GM23248 (cell line): ENCODE measurements around the gene MFSD6. TPM values are rescaled to one million over a fixed set of nuclear protein-coding genes. Genes with fewer than 3 reads are reported as not detected.

Experiments used
- DNase-seq: peaks from one replicate; pipeline ENCODE4 v3.0.0-alpha.2; 2015
- H2AFZ ChIP-seq: fragments of 200-600 bp; sonication (generic); 2 replicates; pipeline ENCODE4 v1.6.1; 2016; ENCODE audit warnings: antibody characterized with exemption
- H3F3A ChIP-seq: fragments of 200-600 bp; sonication (generic); 2 replicates; pipeline ENCODE4 v1.6.1; 2016; ENCODE audit warnings: mild to moderate bottlenecking, antibody characterized with exemption, mixed run types; ENCODE audit not compliant: insufficient read depth
- H3K27ac ChIP-seq: fragments of 200-600 bp; sonication (generic); 2 replicates; pipeline ENCODE4 v1.5.1; 2016; ENCODE audit warnings: mild to moderate bottlenecking
- H3K27me3 ChIP-seq: fragments of 200-600 bp; sonication (generic); replicated peaks from 2 replicates; pipeline ENCODE4 v1.6.1; 2016; ENCODE audit warnings: mild to moderate bottlenecking; ENCODE audit not compliant: insufficient read depth
- H3K36me3 ChIP-seq: fragments of 200-600 bp; sonication (generic); 2 replicates; pipeline ENCODE4 v1.6.1; 2016; ENCODE audit warnings: low read depth, mild to moderate bottlenecking
- H3K4me1 ChIP-seq: fragments of 200-600 bp; sonication (generic); 2 replicates; pipeline ENCODE4 v1.6.1; 2016; ENCODE audit warnings: mild to moderate bottlenecking; ENCODE audit not compliant: insufficient read depth
- H3K4me2 ChIP-seq: fragments of 200-600 bp; sonication (generic); one replicate; pipeline ENCODE4 v1.6.1; 2016; ENCODE audit warnings: mild to moderate bottlenecking; ENCODE audit not compliant: unreplicated experiment
- H3K4me3 ChIP-seq: fragments of 200-600 bp; sonication (generic); 2 replicates; pipeline ENCODE4 v1.5.1; 2016; ENCODE audit warnings: mild to moderate bottlenecking
- H3K79me2 ChIP-seq: fragments of 200-600 bp; sonication (generic); 2 replicates; pipeline ENCODE4 v1.6.1; 2016; ENCODE audit warnings: mild to moderate bottlenecking; ENCODE audit not compliant: insufficient read depth
- H3K9ac ChIP-seq: fragments of 200-600 bp; sonication (generic); 2 replicates; pipeline ENCODE4 v1.6.1; 2016; ENCODE audit warnings: mild to moderate bottlenecking
- H3K9me2 ChIP-seq: fragments of 200-600 bp; sonication (generic); 2 replicates; pipeline ENCODE4 v1.6.1; 2016; ENCODE audit warnings: mixed run types, mild to moderate bottlenecking, moderate library complexity; ENCODE audit not compliant: insufficient read depth
- H3K9me3 ChIP-seq: fragments of 200-600 bp; sonication (generic); one replicate; pipeline ENCODE4 v1.6.1; 2017; ENCODE audit warnings: low read depth
- H4K20me1 ChIP-seq: fragments of 200-600 bp; sonication (generic); 2 replicates; pipeline ENCODE4 v1.6.0; 2016; ENCODE audit not compliant: insufficient read depth
- EZH2 ChIP-seq: fragments of 200-600 bp; sonication (generic); IDR thresholded peaks from 2 replicates; pipeline ENCODE4 v1.6.1; 2018; ENCODE audit warnings: antibody characterized with exemption, mild to moderate bottlenecking; ENCODE audit not compliant: insufficient read depth, poor library complexity, severe bottlenecking
- EZH2phosphoT487 ChIP-seq: fragments of 200-600 bp; sonication (generic); IDR thresholded peaks from 2 replicates; pipeline ENCODE4 v1.6.1; 2018; ENCODE audit warnings: antibody characterized with exemption, moderate library complexity, mild to moderate bottlenecking, low read depth; ENCODE audit not compliant: insufficient read depth
- WGBS, 2 experiments: methylation state at CpG; one replicate each; pipeline ENCODE4 v1.1.6; 2015 to 2017; ENCODE audit warnings: low lambda C conversion rate in 2 of 2, low coverage in 1 of 2; ENCODE audit errors: missing lambda C conversion rate in 2 of 2; 5-methylcytosine and 5-hydroxymethylcytosine counted together
- in situ Hi-C: fragments of 300-500 bp; cut with MboI; formaldehyde crosslinking; loops from 2 replicates; pipeline ENCODE4 v1.15.0; 2020
- polyA plus RNA-seq: library from polyadenylated mRNA; unstranded; fragments of >200 nt; fragmentation: Nextera tagmentation; extraction: Ambion mirVana; gene quantifications from 2 replicates; pipeline ENCODE4 v1.2.1, GENCODE V29; 2016
- total RNA-seq: library from RNA; depleted of rRNA; stranded (reverse); fragments of >200 nt; shearing (Covaris generic); gene quantifications from 2 replicates; pipeline ENCODE4 v1.2.3, GENCODE V29; 2014

MFSD6 gene
- total and polyA plus RNA-seq, 2 experiments from 2014 or later, result 3.2 to 6.7 TPM

DNA sequence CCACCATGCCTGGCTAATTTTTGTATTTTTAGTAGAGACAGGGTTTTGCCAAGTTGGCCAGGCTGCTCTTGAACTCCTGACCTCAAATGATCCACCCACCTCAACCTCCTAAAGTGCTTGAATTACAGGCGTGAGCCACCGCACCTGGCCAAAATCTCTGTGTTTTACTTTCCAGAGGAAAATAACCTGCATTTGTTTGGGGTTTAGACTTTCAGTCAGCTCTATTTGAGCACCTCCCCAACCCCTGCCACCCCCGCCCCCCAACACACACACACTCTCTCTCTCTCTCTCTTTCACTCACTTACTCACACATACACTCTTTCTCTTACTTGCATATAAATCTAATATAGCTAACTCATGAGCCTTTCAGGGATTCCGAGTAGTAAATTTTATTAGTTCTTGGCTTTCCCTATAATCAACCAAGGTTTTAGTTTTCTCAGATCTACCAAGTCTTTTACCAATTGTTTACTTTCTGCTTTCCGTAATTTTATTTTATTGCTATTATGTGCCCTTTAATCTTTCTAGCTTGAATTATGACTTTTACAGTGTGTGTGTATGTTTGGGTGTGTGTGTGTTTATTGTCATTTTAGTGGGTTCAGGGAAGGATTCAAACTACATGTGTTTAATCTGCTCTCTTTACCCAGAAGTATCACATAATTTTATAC is 24.5 kb downstream of the MFSD6 start:
- Histone ChIP-seq H3K9ac (no peak overlapping the region), H3K4me1 (no peaks in the 10 kb centered on the region), H3K9me2 (no peaks in the 10 kb centered on the region), H3K27ac (no peak overlapping the region), H4K20me1 (no peaks in the 10 kb centered on the region), H3K4me3 (no peak overlapping the region), H3K4me2 (no peak overlapping the region), H3K79me2 (no peaks in the 10 kb centered on the region), H3K36me3 (no peaks in the 10 kb centered on the region), H3K9me3 (no peaks in the 10 kb centered on the region), H3F3A (no peaks in the 10 kb centered on the region), H2AFZ (no peak overlapping the region), H3K27me3 (no peaks in the 10 kb centered on the region)
- 61 to 70% methylated on average over 4 to 5 of the region's 5 CpGs for WGBS, 2 experiments
- TF ChIP-seq EZH2phosphoT487, result no peak
- no peak for TF ChIP-seq EZH2
- no peak for DNase-seq
- in situ Hi-C loops, result no loop called here

DNA sequence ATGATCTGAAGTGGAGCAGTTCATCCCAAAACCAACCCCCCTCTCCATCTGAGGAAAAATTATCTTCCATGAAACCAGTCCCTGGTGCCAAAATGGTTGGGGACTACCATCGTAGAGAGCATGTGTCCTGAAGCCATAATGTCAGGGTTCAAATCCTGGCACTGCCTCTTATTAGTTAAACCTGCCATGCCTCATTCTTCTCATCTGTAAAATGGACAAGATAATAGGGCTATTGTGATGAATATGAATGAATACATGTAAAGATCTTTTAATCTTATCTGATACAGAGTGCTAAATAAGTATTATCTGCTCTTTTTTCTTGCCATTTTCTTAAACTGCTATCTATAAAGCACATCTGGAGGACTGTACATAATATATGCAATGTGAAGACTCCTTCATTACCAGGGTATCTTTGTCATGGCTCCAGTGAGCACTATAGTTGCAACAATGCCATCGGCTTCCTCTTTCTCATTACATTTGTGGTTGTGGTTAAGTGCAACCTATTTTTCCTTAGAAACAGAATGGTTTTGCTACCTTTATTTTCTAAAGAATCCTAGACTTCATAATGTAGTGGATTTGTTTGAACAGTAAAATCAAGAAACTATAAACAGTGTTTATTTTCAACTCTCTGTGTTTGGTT is 27.0 kb downstream of the MFSD6 start:
- Histone ChIP-seq H2AFZ (no peak overlapping the region), H3K9ac (no peak overlapping the region)

DNA sequence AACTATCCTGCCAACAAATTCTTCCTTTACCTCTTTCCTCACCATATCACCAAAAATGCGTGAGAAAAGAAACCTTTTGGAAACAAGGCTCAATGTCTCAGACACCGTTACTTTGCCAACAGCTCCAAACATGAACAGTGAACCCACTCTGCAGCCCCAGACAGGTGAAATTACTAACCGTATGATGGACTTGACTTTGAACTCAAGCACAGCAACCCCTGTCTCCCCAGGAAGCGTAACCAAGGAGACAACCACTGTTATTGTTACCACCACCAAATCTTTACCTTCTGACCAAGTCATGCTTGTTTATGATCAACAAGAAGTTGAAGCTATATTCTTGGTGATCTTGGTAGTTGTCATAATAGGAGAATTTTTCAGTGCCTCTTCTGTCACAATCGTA is 28.4 kb downstream of the MFSD6 start:
- Histone ChIP-seq H3K36me3 (no peaks in the 10 kb centered on the region), H3K9me2 (no peaks in the 10 kb centered on the region), H2AFZ (no peak overlapping the region), H3K9ac (no peak overlapping the region), H3F3A (no peaks in the 10 kb centered on the region), H3K9me3 (no peaks in the 10 kb centered on the region), H3K4me3 (no peak overlapping the region), H4K20me1 (no peaks in the 10 kb centered on the region), H3K4me1 (no peaks in the 10 kb centered on the region), H3K27ac (no peak overlapping the region), H3K79me2 (no peaks in the 10 kb centered on the region), H3K4me2 (no peak overlapping the region), H3K27me3 (no peaks in the 10 kb centered on the region)
- 94 to 98% methylated on average over 5 of the region's 5 CpGs for WGBS, 2 experiments
- no peak for DNase-seq
- in situ Hi-C loops, result no loop called here
- TF ChIP-seq EZH2 (no peak), EZH2phosphoT487 (no peak)

More for the DNA sequence above, 27.0 kb downstream of the MFSD6 start:
- Histone ChIP-seq H3K4me2 (no peak overlapping the region), H3K79me2 (no peaks in the 10 kb centered on the region), H3K4me1 (no peaks in the 10 kb centered on the region), H3K9me2 (no peaks in the 10 kb centered on the region), H3K36me3 (no peaks in the 10 kb centered on the region), H3K4me3 (no peak overlapping the region), H3F3A (no peaks in the 10 kb centered on the region), H3K27ac (no peak overlapping the region), H4K20me1 (no peaks in the 10 kb centered on the region), H3K9me3 (no peaks in the 10 kb centered on the region), H3K27me3 (no peaks in the 10 kb centered on the region)
- TF ChIP-seq EZH2phosphoT487, result no peak
- TF ChIP-seq EZH2, result no peak
- in situ Hi-C loops, result no loop called here
- 65 to 68% methylated on average over 2 of the region's 2 CpGs for WGBS, 2 experiments
- no peak for DNase-seq

DNA sequence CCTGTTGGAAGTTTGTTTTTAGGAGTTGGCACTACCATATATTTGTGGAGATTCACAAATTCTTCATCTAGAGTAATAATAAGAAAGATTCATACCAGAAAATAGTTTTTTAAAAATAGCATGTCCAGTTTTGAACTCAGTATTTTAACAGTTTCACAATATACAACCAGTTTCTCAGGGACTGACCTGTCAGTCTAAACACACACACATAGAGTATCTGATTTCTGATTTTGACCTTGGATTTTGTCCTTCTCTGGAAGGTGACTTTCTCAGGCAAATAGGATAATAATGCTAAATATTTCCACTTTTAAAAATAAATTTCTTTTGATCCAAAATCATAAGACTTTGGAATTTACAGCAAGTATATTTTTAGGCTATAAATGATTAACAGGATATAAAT is 32.0 kb downstream of the MFSD6 start:
- peaks cover 4% of the 10 kb centered on the region; the same call in 1 of the 2 replicates for H3K4me1 ChIP-seq
- DNase-seq, result no peak
- H3F3A ChIP-seq, result no peaks in the 10 kb centered on the region
- no peaks in the 10 kb centered on the region for H3K9me3 ChIP-seq
- in situ Hi-C loops, result no loop called here
- no peak overlapping the region for H3K4me2 ChIP-seq
- no peak overlapping the region for H2AFZ ChIP-seq
- no peaks in the 10 kb centered on the region for H4K20me1 ChIP-seq
- H3K27me3 ChIP-seq, result no peaks in the 10 kb centered on the region
- H3K4me3 ChIP-seq, result no peak overlapping the region
- H3K9ac ChIP-seq, result no peak overlapping the region
- H3K79me2 ChIP-seq, result no peaks in the 10 kb centered on the region
- no peaks in the 10 kb centered on the region for H3K36me3 ChIP-seq
- no peak overlapping the region for H3K27ac ChIP-seq
- TF ChIP-seq EZH2phosphoT487 (no peak), EZH2 (no peak)
- H3K9me2 ChIP-seq, result no peaks in the 10 kb centered on the region

DNA sequence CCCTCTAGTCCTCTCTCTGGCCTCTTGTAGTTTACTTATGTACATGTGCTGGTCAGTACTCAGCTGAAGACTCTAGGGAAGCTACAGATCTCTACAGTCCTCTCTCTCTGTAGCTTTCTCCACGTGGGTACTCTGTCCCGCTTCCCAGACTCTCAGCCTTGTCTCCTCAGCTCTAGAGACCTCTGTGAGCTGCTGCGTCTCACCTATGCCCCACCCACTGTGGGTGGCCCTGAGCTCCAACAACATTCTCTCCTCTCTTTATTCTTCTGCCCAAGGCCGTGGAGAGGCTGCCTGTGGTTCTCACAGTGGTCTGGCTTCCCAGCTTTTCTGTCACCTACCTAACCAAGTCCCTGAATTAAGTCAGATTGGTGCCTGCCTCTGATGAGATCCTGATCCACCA is 33.4 kb downstream of the MFSD6 start:
- no peak for DNase-seq
- Histone ChIP-seq H4K20me1 (no peaks in the 10 kb centered on the region), H3K27ac (no peak overlapping the region), H3F3A (no peaks in the 10 kb centered on the region), H3K9ac (no peak overlapping the region), H3K9me3 (no peaks in the 10 kb centered on the region), H3K4me2 (no peak overlapping the region), H3K4me1 (peaks cover 4% of the 10 kb centered on the region; the same call in 1 of the 2 replicates), H2AFZ (no peak overlapping the region), H3K9me2 (no peaks in the 10 kb centered on the region), H3K27me3 (no peaks in the 10 kb centered on the region), H3K36me3 (no peaks in the 10 kb centered on the region), H3K4me3 (no peak overlapping the region), H3K79me2 (no peaks in the 10 kb centered on the region)
- WGBS, 2 experiments, result 66 to 82% methylated on average over 4 of the region's 4 CpGs
- no peak for TF ChIP-seq EZH2
- no peak for TF ChIP-seq EZH2phosphoT487
- in situ Hi-C loops, result no loop called here
